ENCODE measurements around the gene C11orf21. TPM values are rescaled to one million over a fixed set of nuclear protein-coding genes. Genes with fewer than 3 reads are reported as not detected.

C11orf21 gene
- total RNA-seq, 3 donors from 2014 or later = 0.33 to 1.0 (median 0.96) TPM

DNA sequence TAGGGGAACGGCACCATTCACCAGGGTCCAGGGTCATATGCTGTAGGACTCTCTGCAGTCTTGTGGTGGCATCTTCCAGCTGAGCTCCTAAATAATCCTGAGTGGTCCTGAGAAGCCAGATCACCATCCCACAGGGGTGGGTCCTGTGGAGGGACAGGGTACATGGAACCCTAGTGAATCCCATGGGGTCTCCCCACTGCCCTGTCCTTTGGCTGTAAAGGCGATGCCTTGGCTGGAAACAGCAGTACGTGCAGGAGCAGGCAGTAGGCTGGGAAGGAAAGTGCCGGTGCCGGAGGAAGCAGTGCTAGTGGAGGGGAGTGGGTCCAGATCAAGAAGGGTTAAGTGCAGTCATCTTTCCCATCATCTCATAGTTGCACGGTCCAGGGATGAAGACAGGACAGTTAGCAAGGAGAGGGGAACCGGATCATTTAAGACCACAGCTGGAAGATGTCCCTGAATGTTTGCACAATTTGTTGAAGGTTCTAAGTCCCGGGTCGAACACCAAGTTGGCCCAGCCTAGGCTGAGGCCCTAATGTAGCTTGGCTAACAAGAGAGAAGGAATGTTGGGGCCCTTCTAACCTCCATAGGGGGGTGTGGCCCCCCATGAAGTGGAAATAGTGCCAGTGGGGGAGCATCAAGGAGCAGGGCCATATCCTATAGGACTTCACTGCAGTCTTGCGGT lies 18.2 kb upstream of the C11orf21 start:
- no peak for TF ChIP-seq POLR2A (IDR thresholded peaks at IDR 0.05)
- TF ChIP-seq POLR2AphosphoS5 (IDR thresholded peaks at IDR 0.05) = no peak
- no peak for TF ChIP-seq CTCF (IDR thresholded peaks at IDR 0.05)
- H3K9me3 ChIP-seq = peaks cover 0 to 3% of the 10 kb centered on the region in 2 donors
- intact Hi-C loops (cut with DNase I; ENCODE audit: low total_unique reads) = no loop called here
- no peaks in the 10 kb centered on the region for H3K36me3 ChIP-seq
- H3K4me3 ChIP-seq = no peak overlapping the region
- no peak overlapping the region for H3K27ac ChIP-seq
- H3K27me3 ChIP-seq = no peaks in the 10 kb centered on the region
- peaks cover 0 to 7% of the 10 kb centered on the region in 2 donors for H3K4me1 ChIP-seq
- DNase-seq (ENCODE audit: low spot score in 2 of 2) = no peak

DNA sequence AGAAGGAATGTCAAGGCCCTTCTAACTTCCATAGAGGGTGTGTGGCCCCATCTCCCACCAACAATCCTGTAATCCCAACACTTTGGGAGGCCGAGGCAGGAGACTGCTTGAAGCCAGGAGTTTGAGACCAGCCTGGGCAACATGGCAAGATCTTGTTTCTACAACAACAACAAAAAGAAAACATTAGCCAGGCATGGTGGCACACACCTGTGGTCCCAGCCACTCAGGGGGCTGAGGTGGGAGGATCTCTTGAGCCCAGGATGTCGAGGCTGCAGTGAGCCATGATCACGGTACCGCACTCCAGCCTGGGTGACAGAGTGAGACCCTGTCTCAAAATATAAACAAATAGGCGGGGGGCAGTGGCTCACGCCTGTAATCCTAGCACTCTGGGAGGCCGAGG lies 17.0 kb upstream of the C11orf21 start:
- Histone ChIP-seq H3K4me3 (no peak overlapping the region), H3K36me3 (no peaks in the 10 kb centered on the region), H3K9me3 (peaks cover 0 to 3% of the 10 kb centered on the region in 2 donors), H3K4me1 (peaks cover 0 to 13% of the 10 kb centered on the region in 2 donors), H3K27ac (no peak overlapping the region), H3K27me3 (no peaks in the 10 kb centered on the region)
- DNase-seq (ENCODE audit: low spot score in 2 of 2) = peak in 1 of 2 donors; percentile 35
- TF ChIP-seq POLR2A (IDR thresholded peaks at IDR 0.05) (no peak), CTCF (IDR thresholded peaks at IDR 0.05) (no peak), POLR2AphosphoS5 (IDR thresholded peaks at IDR 0.05) (no peak)
- intact Hi-C loops (cut with DNase I; ENCODE audit: low total_unique reads) = no loop called here

DNA sequence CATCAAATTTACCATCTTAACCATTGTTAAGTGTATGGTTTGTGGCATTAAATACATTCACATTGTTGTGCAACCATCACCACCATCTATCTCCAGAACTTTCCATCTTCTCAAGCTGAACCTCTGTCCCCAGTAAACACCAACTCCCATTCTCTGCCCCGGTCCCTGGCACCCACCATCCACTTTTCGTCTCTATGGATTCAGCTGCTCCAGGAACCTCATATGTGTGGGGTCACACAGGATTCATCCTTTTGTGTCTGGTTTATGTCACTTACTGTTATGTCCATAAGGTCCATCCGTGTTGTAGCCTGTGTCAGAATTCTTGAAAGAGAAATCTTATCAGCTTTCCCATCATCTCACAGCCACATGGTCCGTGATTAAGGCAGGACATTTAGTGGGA lies 16.4 kb upstream of the C11orf21 start:
- Histone ChIP-seq H3K27me3 (no peaks in the 10 kb centered on the region), H3K4me3 (no peak overlapping the region), H3K36me3 (no peaks in the 10 kb centered on the region), H3K9me3 (peaks cover 0 to 3% of the 10 kb centered on the region in 2 donors), H3K27ac (no peak overlapping the region), H3K4me1 (peaks cover 0 to 13% of the 10 kb centered on the region in 2 donors)
- TF ChIP-seq POLR2A (IDR thresholded peaks at IDR 0.05) (no peak), CTCF (IDR thresholded peaks at IDR 0.05) (no peak)
- no peak for DNase-seq (ENCODE audit: low spot score in 2 of 2)
- intact Hi-C loops (cut with DNase I; ENCODE audit: low total_unique reads) = no loop called here

- Histone ChIP-seq H3K9me3 (peaks cover 0 to 3% of the 10 kb centered on the region in 2 donors), H3K4me1 (peaks cover 0 to 13% of the 10 kb centered on the region in 2 donors), H3K27ac (no peak overlapping the region), H3K36me3 (no peaks in the 10 kb centered on the region), H3K27me3 (no peaks in the 10 kb centered on the region), H3K4me3 (no peak overlapping the region)
- TF ChIP-seq POLR2AphosphoS5 (IDR thresholded peaks at IDR 0.05) = no peak
- no peak for TF ChIP-seq CTCF (IDR thresholded peaks at IDR 0.05)
- no peak for TF ChIP-seq POLR2A (IDR thresholded peaks at IDR 0.05)
- peak in 1 of 2 donors; percentile 48 for DNase-seq (ENCODE audit: low spot score in 2 of 2)
- intact Hi-C loops (cut with DNase I; ENCODE audit: low total_unique reads) = no loop called here
Observed at GRCh38 chr11:2317354-2318050, 15.8 kb upstream of the C11orf21 start.

DNA sequence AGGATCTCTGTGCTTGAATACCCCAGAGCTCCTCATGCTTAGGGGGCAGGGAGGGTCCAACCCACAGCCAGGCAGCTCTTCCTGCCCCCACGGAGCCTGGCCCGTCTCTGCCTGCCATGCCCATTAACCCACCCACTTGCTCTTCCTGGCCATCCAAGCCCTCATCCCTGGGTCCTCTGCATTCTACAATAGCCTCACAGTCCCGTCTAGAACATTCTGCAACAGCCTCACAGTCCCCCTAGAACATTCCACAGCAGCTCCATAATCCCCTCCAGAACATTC lies 15.2 kb upstream of the C11orf21 start:
- H3K36me3 ChIP-seq = no peaks in the 10 kb centered on the region
- no peaks in the 10 kb centered on the region for H3K27me3 ChIP-seq
- peaks cover 0 to 13% of the 10 kb centered on the region in 2 donors for H3K4me1 ChIP-seq
- DNase-seq (ENCODE audit: low spot score in 2 of 2) = no peak
- peaks cover 0 to 3% of the 10 kb centered on the region in 2 donors for H3K9me3 ChIP-seq
- no peak for TF ChIP-seq POLR2AphosphoS5 (IDR thresholded peaks at IDR 0.05)
- no peak for TF ChIP-seq CTCF (IDR thresholded peaks at IDR 0.05)
- TF ChIP-seq POLR2A (IDR thresholded peaks at IDR 0.05) = no peak
- H3K27ac ChIP-seq = no peak overlapping the region
- H3K4me3 ChIP-seq = no peak overlapping the region
- intact Hi-C loops (cut with DNase I; ENCODE audit: low total_unique reads) = no loop called here
